Omental fat pad (tissue), 4 donors: ENCODE data around the gene SLC41A2. TPM values are rescaled to one million over a fixed set of nuclear protein-coding genes. Genes with fewer than 3 reads are reported as not detected.
"Not testable (repeated sequence)": the region's sequence is repeated elsewhere in the genome, so short reads cannot be mapped to it uniquely, and the experiment has no call there.

Experiments
- ATAC-seq: fragments of 150-250 bp; one replicate; pipeline ENCODE4 v1.9.1; 2016; ENCODE audit warnings: mild to moderate bottlenecking, moderate library complexity; ENCODE audit not compliant: low FRiP score
- DNase-seq: peaks from one replicate; pipeline ENCODE4 v3.0.0-alpha.2; 2019; ENCODE audit warnings: low spot score
- CTCF ChIP-seq, 3 donors: fragments of 450-650 bp; IDR thresholded peaks; one replicate each; pipeline ENCODE4 v1.5.1; 2016 to 2017; ENCODE audit warnings: antibody characterized with exemption in 3 of 3, mild to moderate bottlenecking in 3 of 3, moderate library complexity in 2 of 3
- total RNA-seq, 4 donors: library from RNA; depleted of rRNA; stranded (reverse); fragments of >200 nt; gene quantifications; one replicate each; pipeline ENCODE4 v1.1.0, GENCODE V29; 2016

Gene SLC41A2
- total RNA-seq, 4 donors from 2014 or later, result 38.6 to 67.4 (median 60.0) TPM

- ATAC-seq (no peak), DNase-seq (no peak)
- TF ChIP-seq CTCF (IDR thresholded peaks at IDR 0.05), result no peak
Observed at GRCh38 chr12:104956870-104957718, 996 bp downstream of the SLC41A2 start.

GRCh38 chr12:104955703-104956102 is 2.4 kb downstream of the SLC41A2 start:
- ATAC-seq (no peak), DNase-seq (no peak)
- no peak for TF ChIP-seq CTCF (IDR thresholded peaks at IDR 0.05)

DNA sequence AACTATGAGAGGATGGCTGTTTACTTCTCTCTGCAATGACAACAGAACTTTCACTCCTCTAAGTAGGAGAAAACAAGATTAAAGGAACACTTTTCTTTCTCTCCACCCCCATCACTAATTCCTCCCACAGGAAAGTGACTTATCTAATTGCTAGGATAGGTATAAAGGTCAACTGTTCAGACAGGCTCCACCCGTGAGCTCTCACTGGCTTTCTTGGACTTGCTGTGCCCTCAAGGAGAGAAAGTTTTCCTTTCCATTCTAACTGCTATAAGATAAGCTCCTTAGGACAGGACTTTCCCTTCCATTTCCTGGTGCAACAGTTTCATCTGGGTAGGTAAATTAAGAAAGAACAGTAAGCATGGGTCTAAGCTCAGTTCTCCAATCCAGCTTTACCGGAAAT is 4.8 kb downstream of the SLC41A2 start:
- no peak for TF ChIP-seq CTCF (IDR thresholded peaks at IDR 0.05)
- ATAC-seq (peak; percentile 18), DNase-seq (no peak)

- ATAC-seq (no peak), DNase-seq (no peak)
- no peak for TF ChIP-seq CTCF (IDR thresholded peaks at IDR 0.05)
Observed at GRCh38 chr12:104952816-104953215, 5.3 kb downstream of the SLC41A2 start.

- TF ChIP-seq CTCF (IDR thresholded peaks at IDR 0.05), result no peak
- no peak for ATAC-seq
- DNase-seq, result no peak
Observed at GRCh38 chr12:104951759-104952509, 6.2 kb downstream of the SLC41A2 start.

DNA sequence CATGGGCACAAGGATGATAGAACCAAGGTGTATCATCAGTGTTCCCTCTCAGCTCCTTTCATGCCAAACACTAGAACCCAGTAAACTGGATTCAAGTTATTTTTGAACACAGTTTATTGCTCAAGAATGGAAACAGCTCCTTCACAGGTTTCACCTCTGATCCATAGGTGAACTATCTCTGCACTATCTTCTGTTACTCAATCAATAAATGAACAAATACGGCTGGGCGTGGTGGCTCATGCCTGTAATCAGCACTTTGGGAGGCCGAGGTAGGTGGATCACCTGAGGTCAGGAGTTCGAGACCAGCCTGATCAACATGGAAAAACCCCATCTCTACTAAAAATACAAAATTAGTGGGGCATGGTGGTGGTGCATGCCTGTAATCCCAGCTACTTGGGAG is 9.4 kb downstream of the SLC41A2 start:
- ATAC-seq, DNase-seq: not testable (repeated sequence)

DNA sequence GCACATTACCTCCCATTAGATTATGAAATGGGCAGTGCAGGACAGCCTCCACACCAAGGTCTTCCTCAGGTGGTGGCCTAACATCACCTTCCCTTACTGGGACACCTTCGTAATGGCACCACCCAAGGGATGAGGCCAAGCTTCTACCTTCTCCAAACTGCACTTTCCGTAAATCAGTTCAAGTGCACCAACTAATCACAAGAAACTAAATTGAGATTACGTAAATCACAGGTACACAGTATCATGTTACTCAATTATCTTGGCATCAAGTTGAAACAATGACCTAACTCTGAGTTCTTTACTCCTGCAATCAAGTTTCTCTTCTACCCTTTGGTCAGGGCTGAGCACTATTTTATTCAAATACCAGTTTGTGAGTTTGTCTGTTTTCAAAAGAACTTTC is 13.8 kb downstream of the SLC41A2 start:
- TF ChIP-seq CTCF (IDR thresholded peaks at IDR 0.05), result no peak
- DNase-seq (no peak), ATAC-seq (no peak)

- not testable (repeated sequence) for DNase-seq, ATAC-seq
Observed at GRCh38 chr12:104943401-104943800, 14.7 kb downstream of the SLC41A2 start.
